MCF 10A (cell line): ENCODE data around the gene C8G. TPM values are rescaled to one million over a fixed set of nuclear protein-coding genes. Genes with fewer than 3 reads are reported as not detected.

Source experiments
- BruUV-seq: library from RNA; stranded (reverse); fragments of 400-500 nt; replicated peaks from 2 replicates; lab custom pipeline; 2021; lab: Mats Ljungman, UMichigan
- CTCF ChIA-PET: fragments of 300-600 bp; sonication (Branson Sonifier 250); formaldehyde crosslinking; extraction: SDS; loops from one replicate; lab custom pipeline; 2021; ENCODE audit warnings: antibody characterized with exemption, inconsistent platforms; lab: Yijun Ruan, JAX
- POLR2A ChIA-PET: fragments of 300-600, 350-650 bp; sonication (Branson Sonifier 250); formaldehyde crosslinking; extraction: SDS; loops from one replicate; lab custom pipeline; 2020; ENCODE audit warnings: antibody characterized with exemption, inconsistent platforms; lab: Yijun Ruan, JAX
- DNase-seq: peaks from one replicate; pipeline ENCODE4 v3.0.0-alpha.2; 2018; ENCODE audit not compliant: unreplicated experiment
- H3K27ac Mint-ChIP-seq: one replicate; pipeline ENCODE4 v1.8.0; 2022; ENCODE audit warnings: mild to moderate bottlenecking, low read depth, mixed read lengths; ENCODE audit not compliant: unreplicated experiment
- H3K27me3 Mint-ChIP-seq: one replicate; pipeline ENCODE4 v1.8.0; 2022; ENCODE audit warnings: mixed read lengths; ENCODE audit not compliant: insufficient read depth, unreplicated experiment
- H3K36me3 Mint-ChIP-seq: one replicate; pipeline ENCODE4 v1.8.0; 2022; ENCODE audit warnings: mild to moderate bottlenecking, moderate library complexity, mixed read lengths; ENCODE audit not compliant: insufficient read depth, unreplicated experiment
- H3K4me1 Mint-ChIP-seq: one replicate; pipeline ENCODE4 v1.8.0; 2022; ENCODE audit warnings: mixed read lengths; ENCODE audit not compliant: insufficient read depth, unreplicated experiment
- H3K4me3 Mint-ChIP-seq: one replicate; pipeline ENCODE4 v1.8.0; 2022; ENCODE audit warnings: mild to moderate bottlenecking, moderate library complexity, mixed read lengths; ENCODE audit not compliant: unreplicated experiment
- H3K9me3 Mint-ChIP-seq: one replicate; pipeline ENCODE4 v1.8.0; 2022; ENCODE audit warnings: mixed read lengths; ENCODE audit not compliant: unreplicated experiment
- intact Hi-C: fragments of 100-400 bp; cut with micrococcal nuclease; formaldehyde crosslinking; loops from 2 replicates; pipeline ENCODE4 v1.14.1; 2022
- total RNA-seq: library from RNA; stranded (reverse); gene quantifications from 2 replicates; pipeline ENCODE4 v1.2.3, GENCODE V29; 2022
- TF ChIP-seq, protein P1 (sequence below): fragments of 200-600 bp; IDR thresholded peaks from one replicate; pipeline ENCODE4 v1.8.0; 2022; ENCODE audit warnings: antibody characterized with exemption, mild to moderate bottlenecking; ENCODE audit not compliant: unreplicated experiment

The C8G gene
- total RNA-seq, 1 experiment from 2014 or later: 1.0 TPM

DNA sequence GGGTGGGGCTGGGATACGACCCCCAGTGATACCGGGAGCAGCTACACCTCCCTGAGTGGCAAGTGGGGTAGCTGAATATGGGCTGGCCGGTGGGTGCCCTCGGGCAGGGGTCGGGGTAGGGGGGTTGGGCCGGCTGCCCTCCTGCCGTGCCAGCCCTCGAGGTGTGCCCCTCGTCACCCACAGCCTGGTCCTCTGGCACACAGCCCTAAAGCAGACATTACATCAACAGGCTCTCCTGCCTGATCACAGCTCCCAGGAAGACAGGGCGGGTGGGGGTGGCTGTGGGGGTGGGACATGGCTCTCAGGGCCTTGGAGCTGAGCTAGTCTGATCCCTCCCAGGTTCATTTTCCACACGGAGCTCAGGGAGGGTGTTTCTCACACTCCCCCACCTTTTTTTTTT lies 23.7 kb upstream of the C8G start:
- POLR2A ChIA-PET: no interaction called here
- Mint-ChIP-seq H3K9me3 (no peaks in the 10 kb centered on the region), H3K4me1 (no peaks in the 10 kb centered on the region), H3K27me3 (no peaks in the 10 kb centered on the region), H3K4me3 (no peak overlapping the region), H3K27ac (no peak overlapping the region), H3K36me3 (peaks cover 50% of the 10 kb centered on the region)
- CTCF ChIA-PET: interaction anchor here (0.9 kb wide), 1 partner anchor 114 kb away, joined by 5 read pairs; no protein-coding TSS in a partner anchor
- DNase-seq: no peak
- intact Hi-C loops: no loop called here
- TF ChIP-seq, protein P1, sequence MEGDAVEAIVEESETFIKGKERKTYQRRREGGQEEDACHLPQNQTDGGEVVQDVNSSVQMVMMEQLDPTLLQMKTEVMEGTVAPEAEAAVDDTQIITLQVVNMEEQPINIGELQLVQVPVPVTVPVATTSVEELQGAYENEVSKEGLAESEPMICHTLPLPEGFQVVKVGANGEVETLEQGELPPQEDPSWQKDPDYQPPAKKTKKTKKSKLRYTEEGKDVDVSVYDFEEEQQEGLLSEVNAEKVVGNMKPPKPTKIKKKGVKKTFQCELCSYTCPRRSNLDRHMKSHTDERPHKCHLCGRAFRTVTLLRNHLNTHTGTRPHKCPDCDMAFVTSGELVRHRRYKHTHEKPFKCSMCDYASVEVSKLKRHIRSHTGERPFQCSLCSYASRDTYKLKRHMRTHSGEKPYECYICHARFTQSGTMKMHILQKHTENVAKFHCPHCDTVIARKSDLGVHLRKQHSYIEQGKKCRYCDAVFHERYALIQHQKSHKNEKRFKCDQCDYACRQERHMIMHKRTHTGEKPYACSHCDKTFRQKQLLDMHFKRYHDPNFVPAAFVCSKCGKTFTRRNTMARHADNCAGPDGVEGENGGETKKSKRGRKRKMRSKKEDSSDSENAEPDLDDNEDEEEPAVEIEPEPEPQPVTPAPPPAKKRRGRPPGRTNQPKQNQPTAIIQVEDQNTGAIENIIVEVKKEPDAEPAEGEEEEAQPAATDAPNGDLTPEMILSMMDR: no peak
- BruUV-seq: no TSS peak

DNA sequence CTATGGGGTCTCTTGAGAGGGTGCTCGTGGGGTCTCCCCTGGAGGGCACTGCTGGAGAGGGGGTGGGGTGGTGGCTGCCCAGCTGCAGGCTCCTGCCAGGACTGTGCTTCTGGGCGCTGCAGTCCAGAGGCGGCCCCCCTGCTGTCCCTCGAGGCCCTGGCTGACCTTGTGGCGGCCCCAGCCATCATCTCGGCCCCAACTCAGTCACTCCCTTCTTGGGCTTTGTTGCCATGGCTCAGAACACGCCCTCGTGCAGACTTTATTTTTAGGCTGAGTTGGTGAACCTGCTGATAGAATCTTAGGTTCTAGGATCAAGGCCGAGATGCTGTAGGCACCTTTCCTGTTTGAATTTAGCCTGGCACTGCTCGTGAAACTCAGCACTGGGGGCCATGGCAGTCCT lies 23.3 kb upstream of the C8G start:
- ChIA-PET CTCF (interaction anchor here (0.9 kb wide), 1 partner anchor 113 kb away, joined by 5 read pairs; no protein-coding TSS in a partner anchor), POLR2A (no interaction called here)
- DNase-seq: no peak
- BruUV-seq: no TSS peak
- H3K4me1 Mint-ChIP-seq: no peaks in the 10 kb centered on the region
- no peaks in the 10 kb centered on the region for H3K9me3 Mint-ChIP-seq
- intact Hi-C loops: no loop called here
- no peak overlapping the region for H3K27ac Mint-ChIP-seq
- H3K27me3 Mint-ChIP-seq: no peaks in the 10 kb centered on the region
- H3K4me3 Mint-ChIP-seq: no peak overlapping the region
- TF ChIP-seq, protein P1: no peak
- H3K36me3 Mint-ChIP-seq: peaks cover 47% of the 10 kb centered on the region

DNA sequence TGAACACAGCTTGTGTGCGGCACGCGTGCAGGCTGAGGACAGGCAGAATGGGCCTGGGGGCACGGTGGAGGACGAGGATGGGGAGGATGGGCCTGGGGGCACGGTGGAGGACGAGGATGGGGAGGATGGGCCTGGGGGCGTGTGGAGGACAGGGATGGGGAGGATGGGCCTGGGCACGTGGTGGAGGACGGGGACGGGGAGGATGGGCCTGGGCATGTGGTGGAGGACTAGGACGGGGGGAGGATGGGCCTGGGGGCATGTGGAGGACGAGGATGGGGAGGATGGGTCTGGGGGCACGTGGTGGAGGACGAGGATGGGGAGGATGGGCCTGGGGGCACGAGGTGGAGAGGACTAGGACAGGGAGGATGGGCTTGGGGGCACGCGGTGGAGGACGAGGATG lies 22.5 kb upstream of the C8G start:
- H3K27me3 Mint-ChIP-seq: no peaks in the 10 kb centered on the region
- TF ChIP-seq, protein P1: no peak
- DNase-seq: no peak
- H3K9me3 Mint-ChIP-seq: no peaks in the 10 kb centered on the region
- intact Hi-C loops: no loop called here
- H3K4me1 Mint-ChIP-seq: peaks cover under 1% of the 10 kb centered on the region
- H3K27ac Mint-ChIP-seq: no peak overlapping the region
- ChIA-PET POLR2A (no interaction called here), CTCF (no interaction called here)
- BruUV-seq: no TSS peak
- peaks cover 52% of the 10 kb centered on the region for H3K36me3 Mint-ChIP-seq
- H3K4me3 Mint-ChIP-seq: no peak overlapping the region

DNA sequence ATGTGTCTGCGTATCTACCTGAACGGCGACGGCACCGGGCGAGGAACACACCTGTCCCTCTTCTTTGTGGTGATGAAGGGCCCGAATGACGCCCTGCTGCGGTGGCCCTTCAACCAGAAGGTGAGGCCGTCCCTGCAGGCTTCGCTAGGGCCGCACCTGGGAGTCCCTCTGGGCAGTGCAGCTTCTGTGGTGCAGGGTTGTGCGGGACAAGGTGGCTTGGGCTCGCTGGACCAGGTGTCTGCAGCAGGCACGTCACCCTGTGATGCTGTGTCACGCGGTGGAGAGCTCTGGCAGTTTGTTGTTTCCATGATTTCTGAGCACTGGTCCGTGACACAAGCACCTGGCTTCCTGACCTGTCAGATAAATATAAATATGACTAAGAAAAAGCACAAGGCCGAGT lies 21.2 kb upstream of the C8G start:
- POLR2A ChIA-PET: no interaction called here
- BruUV-seq: no TSS peak

More for the DNA sequence above, 21.2 kb upstream of the C8G start:
- peaks cover 6% of the 10 kb centered on the region for H3K4me1 Mint-ChIP-seq
- TF ChIP-seq, protein P1: no peak
- CTCF ChIA-PET: no interaction called here
- no peak overlapping the region for H3K4me3 Mint-ChIP-seq
- DNase-seq: no peak
- intact Hi-C loops: no loop called here
- no peaks in the 10 kb centered on the region for H3K27me3 Mint-ChIP-seq
- H3K36me3 Mint-ChIP-seq: peaks cover 52% of the 10 kb centered on the region
- H3K27ac Mint-ChIP-seq: no peak overlapping the region
- no peaks in the 10 kb centered on the region for H3K9me3 Mint-ChIP-seq
